ENCODE data around the gene MEOX2.

Gene MEOX2

GRCh38 chr7:15652776-15653290, 33.6 kb downstream of the MEOX2 start:
- no peak for DNase-seq (ENCODE audit: low read depth, low spot score)
- no peak for TF ChIP-seq CTCF (IDR thresholded peaks at IDR 0.05; ENCODE audit: low read depth, low read length)
- in situ Hi-C loops (cut with HindIII; ENCODE audit: low sequenced_read_pairs): no loop called here
- H3K4me3 ChIP-seq (ENCODE audit: low read depth, low read length): no peak overlapping the region

GRCh38 chr7:15651693-15652092, 34.8 kb downstream of the MEOX2 start:
- no peak for TF ChIP-seq CTCF (IDR thresholded peaks at IDR 0.05; ENCODE audit: low read depth, low read length)
- in situ Hi-C loops (cut with HindIII; ENCODE audit: low sequenced_read_pairs): no loop called here
- DNase-seq (ENCODE audit: low read depth, low spot score): no peak

GRCh38 chr7:15650787-15651186, 35.7 kb downstream of the MEOX2 start:
- DNase-seq (ENCODE audit: low read depth, low spot score): no peak
- TF ChIP-seq CTCF (IDR thresholded peaks at IDR 0.05; ENCODE audit: low read depth, low read length): no peak
- in situ Hi-C loops (cut with HindIII; ENCODE audit: low sequenced_read_pairs): no loop called here

More at GRCh38 chr7:15651693-15652092, 34.8 kb downstream of the MEOX2 start:
- H3K4me3 ChIP-seq (ENCODE audit: low read depth, low read length): no peak overlapping the region

GRCh38 chr7:15648461-15648961, 38.0 kb downstream of the MEOX2 start:
- peak; percentile 30 for DNase-seq (ENCODE audit: low read depth, low spot score)
- H3K4me3 ChIP-seq (ENCODE audit: low read depth, low read length): no peak overlapping the region
- no peak for TF ChIP-seq CTCF (IDR thresholded peaks at IDR 0.05; ENCODE audit: low read depth, low read length)
- in situ Hi-C loops (cut with HindIII; ENCODE audit: low sequenced_read_pairs): no loop called here

More at GRCh38 chr7:15650787-15651186, 35.7 kb downstream of the MEOX2 start:
- H3K4me3 ChIP-seq (ENCODE audit: low read depth, low read length): no peak overlapping the region

GRCh38 chr7:15647309-15647708, 39.2 kb downstream of the MEOX2 start:
- in situ Hi-C loops (cut with HindIII; ENCODE audit: low sequenced_read_pairs): no loop called here
- DNase-seq (ENCODE audit: low read depth, low spot score): no peak

GRCh38 chr7:15643000-15643705, 43.3 kb downstream of the MEOX2 start:
- no peak for TF ChIP-seq CTCF (IDR thresholded peaks at IDR 0.05; ENCODE audit: low read depth, low read length)
- in situ Hi-C loops (cut with HindIII; ENCODE audit: low sequenced_read_pairs): no loop called here
- DNase-seq (ENCODE audit: low read depth, low spot score): no peak
- no peak overlapping the region for H3K4me3 ChIP-seq (ENCODE audit: low read depth, low read length)

More at GRCh38 chr7:15647309-15647708, 39.2 kb downstream of the MEOX2 start:
- no peak overlapping the region for H3K4me3 ChIP-seq (ENCODE audit: low read depth, low read length)
- TF ChIP-seq CTCF (IDR thresholded peaks at IDR 0.05; ENCODE audit: low read depth, low read length): no peak
